Body of pancreas (tissue), 4 donors: ENCODE results near the gene ABLIM3.

ENCODE experiments used
- CTCF ChIP-seq, 7 experiments: fragments of 450-650 bp in 4 of 7; fragments of 200-600 bp in 3 of 7; sonication (generic) in 3 of 7; IDR thresholded peaks; one replicate each; pipeline ENCODE4 v1.5.1; 2016 to 2019; ENCODE audit warnings: antibody characterized with exemption in 7 of 7
- POLR2A ChIP-seq, 3 donors: fragments of 450-650 bp; IDR thresholded peaks; one replicate each; pipeline ENCODE4 v1.6.1; 2016; ENCODE audit warnings: antibody characterized with exemption in 3 of 3, mild to moderate bottlenecking in 2 of 3

GRCh38 chr5:149284501-149284900 lies 143.2 kb downstream of the ABLIM3 start:
- no peak for TF ChIP-seq CTCF (IDR thresholded peaks at IDR 0.05)
- TF ChIP-seq POLR2A (IDR thresholded peaks at IDR 0.05) = no peak
